Measurements from ENCODE around the gene ZNF780B.

- TF ChIP-seq EZH2 (IDR thresholded peaks at IDR 0.05; ENCODE audit: insufficient read depth, poor library complexity, severe bottlenecking) (no peak), EZH2phosphoT487 (IDR thresholded peaks at IDR 0.05; ENCODE audit: insufficient read depth, low read depth) (no peak)
These were observed 25.4 kb upstream of the ZNF780B start for GRCh38 chr19:40081411-40081810.

All from GM23248 (cell line).